Transverse colon (tissue), 4 donors: ENCODE measurements around the gene LMBR1.

Experiments
- POLR2A ChIP-seq: fragments of 450-650 bp; IDR thresholded peaks from one replicate; pipeline ENCODE4 v1.6.1; 2016; ENCODE audit warnings: antibody characterized with exemption, mild to moderate bottlenecking, moderate library complexity
- POLR2AphosphoS5 ChIP-seq, 3 donors: sonication (generic); formaldehyde crosslinking; IDR thresholded peaks; one replicate each; pipeline ENCODE4 v1.6.1; 2016; ENCODE audit warnings: antibody characterized with exemption in 3 of 3
- TF ChIP-seq, protein P1 (sequence below), 5 experiments: fragments of 200-600 bp in 3 of 5; fragments of 450-650 bp in 2 of 5; sonication (generic) in 3 of 5; IDR thresholded peaks; 1 replicate in 2 of 5; 2 replicates in 3 of 5; pipeline ENCODE4 v1.5.1; 2016 to 2017; ENCODE audit warnings: antibody characterized with exemption in 5 of 5, inconsistent platforms in 3 of 5, mild to moderate bottlenecking in 2 of 5, moderate library complexity in 1 of 5

DNA sequence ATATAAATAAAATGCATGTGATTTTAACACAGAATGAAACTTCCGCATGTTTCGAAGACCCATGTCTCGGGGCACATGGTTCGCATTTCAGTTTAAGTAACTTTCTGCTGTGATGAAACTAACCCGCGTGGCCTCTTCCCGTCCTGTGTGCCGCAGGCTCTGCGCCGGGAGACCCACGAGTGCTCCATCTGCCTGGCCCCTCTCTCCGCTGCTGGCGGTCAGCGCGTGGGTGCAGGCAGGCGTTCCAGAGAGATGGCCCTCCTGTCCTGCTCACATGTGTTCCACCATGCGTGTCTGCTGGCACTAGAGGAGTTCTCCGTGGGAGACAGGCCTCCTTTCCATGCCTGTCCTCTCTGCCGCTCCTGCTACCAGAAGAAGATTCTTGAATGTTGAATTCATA, 216.7 kb downstream of the LMBR1 start:
- TF ChIP-seq, protein P1, sequence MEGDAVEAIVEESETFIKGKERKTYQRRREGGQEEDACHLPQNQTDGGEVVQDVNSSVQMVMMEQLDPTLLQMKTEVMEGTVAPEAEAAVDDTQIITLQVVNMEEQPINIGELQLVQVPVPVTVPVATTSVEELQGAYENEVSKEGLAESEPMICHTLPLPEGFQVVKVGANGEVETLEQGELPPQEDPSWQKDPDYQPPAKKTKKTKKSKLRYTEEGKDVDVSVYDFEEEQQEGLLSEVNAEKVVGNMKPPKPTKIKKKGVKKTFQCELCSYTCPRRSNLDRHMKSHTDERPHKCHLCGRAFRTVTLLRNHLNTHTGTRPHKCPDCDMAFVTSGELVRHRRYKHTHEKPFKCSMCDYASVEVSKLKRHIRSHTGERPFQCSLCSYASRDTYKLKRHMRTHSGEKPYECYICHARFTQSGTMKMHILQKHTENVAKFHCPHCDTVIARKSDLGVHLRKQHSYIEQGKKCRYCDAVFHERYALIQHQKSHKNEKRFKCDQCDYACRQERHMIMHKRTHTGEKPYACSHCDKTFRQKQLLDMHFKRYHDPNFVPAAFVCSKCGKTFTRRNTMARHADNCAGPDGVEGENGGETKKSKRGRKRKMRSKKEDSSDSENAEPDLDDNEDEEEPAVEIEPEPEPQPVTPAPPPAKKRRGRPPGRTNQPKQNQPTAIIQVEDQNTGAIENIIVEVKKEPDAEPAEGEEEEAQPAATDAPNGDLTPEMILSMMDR (IDR thresholded peaks at IDR 0.05), result no peak
- TF ChIP-seq POLR2AphosphoS5 (IDR thresholded peaks at IDR 0.05) (no peak), POLR2A (no peak)
